Measurements from ENCODE around the gene BTBD9. TPM values are rescaled to one million over a fixed set of nuclear protein-coding genes. Genes with fewer than 3 reads are reported as not detected.

Gene BTBD9
- total RNA-seq, 1 experiment from 2014 or later: 19.4 TPM

DNA sequence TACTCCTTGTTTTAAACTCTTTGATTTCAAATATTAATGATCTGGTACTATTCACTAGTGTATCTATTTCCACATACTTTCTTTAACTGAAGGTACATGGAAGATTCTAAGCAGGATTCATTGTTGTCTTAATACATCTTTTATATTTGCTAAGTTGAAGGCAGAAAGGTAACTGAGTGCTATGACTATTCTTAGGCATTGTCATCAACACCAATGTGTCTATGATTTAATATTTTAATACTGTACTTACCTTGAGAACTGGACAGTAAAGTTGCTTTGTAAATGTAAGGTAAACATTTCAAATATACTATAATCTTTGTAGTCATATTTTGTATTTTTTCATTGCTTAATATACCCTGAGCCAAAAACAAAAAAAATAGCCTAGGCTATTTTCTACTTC, 8.9 kb upstream of the BTBD9 start:
- H3K9me3 Mint-ChIP-seq (ENCODE audit: low read depth, unreplicated experiment): no peaks in the 10 kb centered on the region
- TF ChIP-seq, protein P1, sequence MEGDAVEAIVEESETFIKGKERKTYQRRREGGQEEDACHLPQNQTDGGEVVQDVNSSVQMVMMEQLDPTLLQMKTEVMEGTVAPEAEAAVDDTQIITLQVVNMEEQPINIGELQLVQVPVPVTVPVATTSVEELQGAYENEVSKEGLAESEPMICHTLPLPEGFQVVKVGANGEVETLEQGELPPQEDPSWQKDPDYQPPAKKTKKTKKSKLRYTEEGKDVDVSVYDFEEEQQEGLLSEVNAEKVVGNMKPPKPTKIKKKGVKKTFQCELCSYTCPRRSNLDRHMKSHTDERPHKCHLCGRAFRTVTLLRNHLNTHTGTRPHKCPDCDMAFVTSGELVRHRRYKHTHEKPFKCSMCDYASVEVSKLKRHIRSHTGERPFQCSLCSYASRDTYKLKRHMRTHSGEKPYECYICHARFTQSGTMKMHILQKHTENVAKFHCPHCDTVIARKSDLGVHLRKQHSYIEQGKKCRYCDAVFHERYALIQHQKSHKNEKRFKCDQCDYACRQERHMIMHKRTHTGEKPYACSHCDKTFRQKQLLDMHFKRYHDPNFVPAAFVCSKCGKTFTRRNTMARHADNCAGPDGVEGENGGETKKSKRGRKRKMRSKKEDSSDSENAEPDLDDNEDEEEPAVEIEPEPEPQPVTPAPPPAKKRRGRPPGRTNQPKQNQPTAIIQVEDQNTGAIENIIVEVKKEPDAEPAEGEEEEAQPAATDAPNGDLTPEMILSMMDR (IDR thresholded peaks at IDR 0.05; ENCODE audit: unreplicated experiment): no peak
- BruUV-seq (replicated peaks): no TSS peak

DNA sequence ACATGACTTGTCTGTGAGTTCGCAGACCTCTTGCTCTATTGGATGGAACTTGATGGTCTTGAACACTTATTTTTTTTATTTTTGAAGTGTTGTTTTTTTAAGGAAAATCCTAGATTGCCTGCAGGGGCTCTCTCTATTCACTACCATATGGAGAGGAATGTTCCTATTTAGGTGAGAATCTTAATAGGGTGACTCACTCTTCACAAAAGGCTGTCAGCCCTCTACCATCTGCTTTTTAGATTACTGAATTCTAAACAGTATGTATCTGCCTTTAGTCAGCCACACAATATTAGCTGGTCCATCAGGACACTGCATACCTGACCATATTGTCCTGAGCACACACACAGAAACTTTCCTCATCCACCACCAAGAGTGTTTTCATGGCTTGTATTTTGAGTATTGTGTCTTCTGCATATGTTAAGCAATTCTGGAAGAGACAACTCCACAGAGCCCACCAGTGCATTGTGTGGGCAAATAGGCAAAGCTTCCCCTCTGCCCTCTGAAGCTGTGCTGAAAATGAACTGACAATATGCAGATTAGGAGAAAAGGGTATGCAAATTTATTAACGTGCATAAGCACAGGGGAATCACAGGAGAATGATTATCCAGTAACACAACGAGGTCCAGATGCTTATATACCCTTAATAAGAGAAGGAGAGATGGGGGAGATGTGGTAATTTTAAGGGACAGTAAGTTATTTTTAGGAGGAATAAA, 6.6 kb upstream of the BTBD9 start:
- no peak overlapping the region for H3K27ac Mint-ChIP-seq (ENCODE audit: unreplicated experiment)
- H3K36me3 Mint-ChIP-seq (ENCODE audit: insufficient read depth, unreplicated experiment): no peaks in the 10 kb centered on the region
- intact Hi-C loops (cut with micrococcal nuclease; ENCODE audit: unreplicated experiment): no loop called here
- no peaks in the 10 kb centered on the region for H3K9me3 Mint-ChIP-seq (ENCODE audit: low read depth, unreplicated experiment)
- no TSS peak for BruUV-seq (replicated peaks)
- DNase-seq: no peak
- CTCF ChIA-PET: no interaction called here
- H3K4me3 Mint-ChIP-seq (ENCODE audit: low read depth, unreplicated experiment): no peak overlapping the region
- no peaks in the 10 kb centered on the region for H3K27me3 Mint-ChIP-seq (ENCODE audit: unreplicated experiment)
- TF ChIP-seq, protein P1 (IDR thresholded peaks at IDR 0.05; ENCODE audit: unreplicated experiment): no peak
- no peaks in the 10 kb centered on the region for H3K4me1 Mint-ChIP-seq (ENCODE audit: low read depth, unreplicated experiment)

More for the DNA sequence above, 8.9 kb upstream of the BTBD9 start:
- no peaks in the 10 kb centered on the region for H3K27me3 Mint-ChIP-seq (ENCODE audit: unreplicated experiment)
- no peak overlapping the region for H3K4me3 Mint-ChIP-seq (ENCODE audit: low read depth, unreplicated experiment)
- intact Hi-C loops (cut with micrococcal nuclease; ENCODE audit: unreplicated experiment): no loop called here
- no peaks in the 10 kb centered on the region for H3K36me3 Mint-ChIP-seq (ENCODE audit: insufficient read depth, unreplicated experiment)
- H3K4me1 Mint-ChIP-seq (ENCODE audit: low read depth, unreplicated experiment): no peaks in the 10 kb centered on the region
- no peak overlapping the region for H3K27ac Mint-ChIP-seq (ENCODE audit: unreplicated experiment)
- DNase-seq: no peak
- CTCF ChIA-PET: no interaction called here

DNA sequence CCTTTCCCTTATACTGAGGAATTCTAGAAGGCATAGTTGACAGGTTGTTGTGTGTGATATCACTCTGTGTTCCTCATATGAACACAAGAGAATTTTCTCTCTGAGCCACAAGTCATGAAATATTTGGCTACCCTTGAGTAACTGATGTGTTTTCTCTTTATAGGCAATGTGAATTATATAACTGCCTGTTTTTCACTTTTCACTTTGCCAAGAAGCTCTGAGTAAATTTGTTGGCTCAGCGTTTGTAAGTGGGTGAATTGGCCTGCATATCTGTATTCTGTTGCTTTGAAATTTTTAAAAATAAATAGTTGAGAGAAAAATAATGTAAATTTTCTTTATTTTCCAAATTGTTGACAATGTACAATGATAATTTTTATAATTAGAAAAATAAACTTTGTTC, 5.2 kb upstream of the BTBD9 start:
- peaks cover 8% of the 10 kb centered on the region for H3K4me1 Mint-ChIP-seq (ENCODE audit: low read depth, unreplicated experiment)
- intact Hi-C loops (cut with micrococcal nuclease; ENCODE audit: unreplicated experiment): no loop called here
- no peak overlapping the region for H3K4me3 Mint-ChIP-seq (ENCODE audit: low read depth, unreplicated experiment)
- no peaks in the 10 kb centered on the region for H3K9me3 Mint-ChIP-seq (ENCODE audit: low read depth, unreplicated experiment)
- no peak for DNase-seq
- H3K36me3 Mint-ChIP-seq (ENCODE audit: insufficient read depth, unreplicated experiment): peaks cover 7% of the 10 kb centered on the region
- CTCF ChIA-PET: no interaction called here
- H3K27me3 Mint-ChIP-seq (ENCODE audit: unreplicated experiment): no peaks in the 10 kb centered on the region
- TF ChIP-seq, protein P1 (IDR thresholded peaks at IDR 0.05; ENCODE audit: unreplicated experiment): no peak
- no TSS peak for BruUV-seq (replicated peaks)
- no peak overlapping the region for H3K27ac Mint-ChIP-seq (ENCODE audit: unreplicated experiment)

DNA sequence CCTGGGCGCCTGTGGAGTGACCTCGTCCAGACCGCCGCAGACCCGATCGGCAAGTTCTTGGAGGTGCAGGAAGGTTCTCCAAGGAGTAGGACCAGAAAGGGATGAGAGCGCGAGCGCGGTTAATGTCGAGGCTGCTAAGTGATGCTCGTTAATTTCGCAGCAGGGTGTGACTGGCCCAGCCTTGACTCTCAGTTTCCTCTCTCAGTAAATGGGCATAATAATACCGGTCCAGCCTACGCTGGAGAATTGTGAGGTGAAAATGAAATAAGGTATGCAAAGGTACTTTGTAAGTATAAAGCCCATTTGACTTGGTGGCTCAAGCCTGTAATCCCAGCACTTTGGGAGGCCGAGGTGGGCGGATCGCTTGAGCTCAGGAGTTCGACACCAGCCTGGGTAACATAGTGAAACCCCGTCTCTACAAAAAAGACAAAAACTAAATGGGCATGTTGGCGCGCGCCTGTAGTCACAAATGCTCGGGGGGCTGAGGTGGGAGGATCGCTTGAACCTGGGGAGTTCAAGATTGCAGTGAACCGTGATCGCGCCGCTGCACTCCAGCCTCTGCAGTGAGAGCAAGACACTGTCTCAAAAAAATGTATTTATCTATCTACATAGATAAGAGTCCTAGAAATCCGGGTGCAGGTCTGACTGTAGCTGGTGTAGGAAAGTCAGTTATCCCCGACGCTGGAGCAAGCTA, 634 bp upstream of the BTBD9 start:
- Mint-ChIP-seq H3K9me3 (ENCODE audit: low read depth, unreplicated experiment) (no peaks in the 10 kb centered on the region), H3K4me3 (ENCODE audit: low read depth, unreplicated experiment) (peak overlapping the region; percentile 80), H3K27me3 (ENCODE audit: unreplicated experiment) (no peaks in the 10 kb centered on the region), H3K4me1 (ENCODE audit: low read depth, unreplicated experiment) (peaks cover 36% of the 10 kb centered on the region), H3K27ac (ENCODE audit: unreplicated experiment) (peak overlapping the region; percentile 68), H3K36me3 (ENCODE audit: insufficient read depth, unreplicated experiment) (peaks cover 20% of the 10 kb centered on the region)
- TF ChIP-seq, protein P1 (IDR thresholded peaks at IDR 0.05; ENCODE audit: unreplicated experiment): no peak
- TSS peak; percentile 38 for BruUV-seq (replicated peaks)
- intact Hi-C loops (cut with micrococcal nuclease; ENCODE audit: unreplicated experiment): no loop called here
- CTCF ChIA-PET: interaction anchor here (1.0 kb wide), 1 partner anchor 10 kb away, joined by 3 read pairs; no protein-coding TSS in a partner anchor
- DNase-seq: no peak

All from Calu3 (cell line).